Adrenal gland (tissue), 5 donors: ENCODE data around the gene ZNF613.

Experiments
- CTCF ChIP-seq, 6 experiments: fragments of 450-650 bp in 4 of 6; fragments of 200-600 bp in 2 of 6; sonication (generic) in 1 of 6; IDR thresholded peaks; 1 replicate in 5 of 6; 2 replicates in 1 of 6; pipeline versions ENCODE4 v1.5.1 to v1.8.0; 2016 to 2021; ENCODE audit warnings: antibody characterized with exemption in 6 of 6, mild to moderate bottlenecking in 2 of 6, moderate library complexity in 1 of 6
- POLR2A ChIP-seq, 2 donors: fragments of 450-650 bp; IDR thresholded peaks; one replicate each; pipeline ENCODE4 v1.6.1; 2017; ENCODE audit warnings: antibody characterized with exemption in 2 of 2, mild to moderate bottlenecking in 2 of 2, moderate library complexity in 1 of 2
- donor health status: DM: no; HTN: no; CAD: no.

DNA sequence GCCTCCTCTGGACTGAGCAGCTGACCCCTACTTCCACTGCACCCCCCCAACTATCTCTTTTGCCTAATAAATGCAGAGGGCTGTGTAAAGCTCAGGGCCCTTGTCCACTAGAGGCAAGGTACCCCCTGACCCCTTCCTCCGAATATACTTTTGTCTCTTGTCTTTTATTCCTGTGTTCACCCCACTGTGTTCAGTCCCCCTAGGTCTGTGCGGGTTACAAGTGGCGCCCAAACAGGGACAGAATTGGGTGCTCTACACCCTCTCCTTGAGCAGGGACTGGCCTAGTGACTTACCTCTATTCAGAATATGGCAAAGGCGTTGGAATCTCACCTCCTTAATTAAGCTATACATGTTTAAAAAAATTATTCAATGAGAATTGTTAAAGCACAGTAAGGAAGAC lies 44.4 kb downstream of the ZNF613 start:
- no peak for TF ChIP-seq CTCF (IDR thresholded peaks at IDR 0.05)
- no peak for TF ChIP-seq POLR2A (IDR thresholded peaks at IDR 0.05)
